ENCODE data around the gene CHST10.

Gene CHST10

DNA sequence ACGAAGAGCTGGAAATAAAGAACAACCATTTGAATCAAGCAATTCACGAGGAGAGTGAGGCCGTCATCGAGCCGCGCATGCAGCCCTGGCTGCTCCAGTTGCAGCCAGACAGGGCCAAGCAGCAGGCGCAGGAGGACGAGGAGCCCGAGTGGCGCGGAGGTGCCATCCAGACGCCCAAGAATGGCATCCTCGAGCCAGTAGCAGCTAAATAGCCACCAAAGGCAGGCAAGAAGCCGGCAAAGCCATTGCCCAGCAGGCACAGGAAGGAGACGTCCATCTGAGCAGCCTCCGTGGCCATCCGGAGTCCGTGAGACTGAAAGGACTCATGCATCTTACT, 8.9 kb upstream of the CHST10 start:
- 95% methylated on average over 18 of the region's 18 CpGs for WGBS
- Histone ChIP-seq H3K27me3 (ENCODE audit: insufficient read depth, low read length) (no peaks in the 10 kb centered on the region), H3K4me3 (ENCODE audit: low read length) (no peak overlapping the region), H3K4me1 (ENCODE audit: insufficient read depth, low read length) (no peaks in the 10 kb centered on the region), H3K9ac (ENCODE audit: low read depth, low read length) (no peak overlapping the region), H3K36me3 (ENCODE audit: insufficient read depth, low read length) (no peaks in the 10 kb centered on the region), H3K27ac (ENCODE audit: low read depth, low read length) (no peak overlapping the region), H3K9me3 (ENCODE audit: insufficient read depth, low read depth, low read length) (no peaks in the 10 kb centered on the region)

DNA sequence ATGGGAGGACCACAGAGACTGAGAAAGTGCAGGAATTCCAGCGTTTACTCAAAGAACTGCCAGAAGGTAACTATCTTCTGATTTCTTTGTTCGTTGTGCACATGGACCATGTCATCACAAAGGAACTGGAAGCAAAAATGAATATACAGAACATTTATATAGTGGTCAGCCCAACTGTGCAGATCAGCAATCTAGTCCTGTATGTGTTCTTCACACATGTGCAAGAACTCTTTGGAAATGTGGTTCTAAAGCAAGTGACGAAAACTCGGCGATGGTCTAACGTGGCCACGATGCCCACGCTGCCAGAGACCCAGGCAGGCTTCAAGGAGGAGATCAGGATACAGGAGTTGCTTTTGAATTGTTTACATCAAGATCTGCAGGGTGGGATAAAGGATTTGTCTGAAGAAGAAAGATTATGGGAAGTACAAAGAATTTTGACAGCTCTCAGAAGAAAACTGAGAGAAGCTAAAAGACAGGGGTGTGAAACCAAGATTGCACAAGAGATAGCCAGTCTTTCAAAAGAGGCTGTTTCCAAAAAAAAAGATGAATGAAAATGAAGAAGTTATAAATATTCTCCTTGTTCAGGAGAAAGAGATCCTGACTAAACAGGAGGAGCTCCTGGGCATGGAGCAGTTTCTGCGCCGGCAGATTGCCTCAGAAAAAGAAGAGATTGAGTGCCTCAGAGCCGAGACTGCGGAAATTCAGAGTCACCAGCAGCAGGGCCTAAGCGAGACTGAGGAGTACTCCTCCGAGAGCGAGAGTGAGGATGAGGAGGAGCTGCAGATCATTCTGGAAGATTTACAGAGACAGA, 8.3 kb upstream of the CHST10 start:
- Histone ChIP-seq H3K9me3 (ENCODE audit: insufficient read depth, low read depth, low read length) (no peaks in the 10 kb centered on the region), H3K4me3 (ENCODE audit: low read length) (no peak overlapping the region), H3K27ac (ENCODE audit: low read depth, low read length) (no peak overlapping the region), H3K36me3 (ENCODE audit: insufficient read depth, low read length) (no peaks in the 10 kb centered on the region), H3K9ac (ENCODE audit: low read depth, low read length) (no peak overlapping the region), H3K4me1 (ENCODE audit: insufficient read depth, low read length) (no peaks in the 10 kb centered on the region), H3K27me3 (ENCODE audit: insufficient read depth, low read length) (no peaks in the 10 kb centered on the region)
- 95% methylated on average over 15 of the region's 15 CpGs for WGBS

DNA sequence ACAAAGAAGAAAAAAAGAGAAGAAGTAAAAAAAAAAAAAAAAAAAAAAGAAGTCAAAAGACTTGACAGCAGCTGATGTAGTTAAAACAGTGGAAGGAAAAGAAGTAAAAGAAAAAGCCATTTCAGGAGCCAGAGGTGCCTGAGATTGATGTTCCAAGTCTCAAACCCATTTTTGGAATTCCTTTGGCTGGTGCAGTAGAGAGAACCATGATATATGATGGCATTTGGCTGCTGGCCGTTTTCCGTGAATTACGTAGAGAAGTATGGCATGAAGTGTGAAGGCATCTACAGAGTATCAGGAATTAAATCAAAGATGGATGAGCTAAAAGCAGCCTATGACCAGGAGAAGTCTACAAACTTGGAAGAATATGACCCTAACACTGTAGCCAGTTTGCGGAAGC, 7.6 kb upstream of the CHST10 start:
- Histone ChIP-seq H3K27ac (ENCODE audit: low read depth, low read length) (no peak overlapping the region), H3K36me3 (ENCODE audit: insufficient read depth, low read length) (no peaks in the 10 kb centered on the region), H3K9me3 (ENCODE audit: insufficient read depth, low read depth, low read length) (no peaks in the 10 kb centered on the region), H3K4me3 (ENCODE audit: low read length) (no peak overlapping the region), H3K9ac (ENCODE audit: low read depth, low read length) (no peak overlapping the region), H3K27me3 (ENCODE audit: insufficient read depth, low read length) (no peaks in the 10 kb centered on the region), H3K4me1 (ENCODE audit: insufficient read depth, low read length) (no peaks in the 10 kb centered on the region)
- WGBS, result 93% methylated on average over 4 of the region's 4 CpGs

DNA sequence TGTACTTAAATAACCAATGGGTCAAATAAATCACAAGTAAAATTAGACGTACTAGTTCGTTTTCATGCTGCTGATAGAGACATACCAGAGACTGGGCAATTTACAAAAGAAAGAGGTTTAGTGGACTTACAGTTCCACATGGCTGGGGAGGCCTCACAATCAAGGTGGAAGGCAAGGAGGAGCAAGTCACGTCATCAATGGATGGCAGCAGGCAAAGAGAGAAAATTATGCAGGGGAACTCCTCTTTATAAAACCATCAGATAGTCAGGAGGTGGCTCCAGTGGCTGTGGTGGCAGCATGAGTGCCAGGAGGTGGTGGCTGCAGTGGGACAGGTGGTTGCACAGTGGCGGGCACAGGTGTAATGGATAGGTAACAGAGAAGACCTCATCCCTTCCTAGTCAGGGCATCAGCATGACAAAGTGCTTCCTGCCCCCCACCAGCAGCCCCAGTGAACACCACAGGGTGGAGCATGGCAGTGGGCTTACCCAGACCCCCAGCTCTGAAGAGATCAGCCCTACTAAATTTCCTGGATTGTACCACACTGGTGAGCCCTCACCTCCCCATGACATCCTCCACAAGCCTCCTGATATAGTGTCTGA, 6.9 kb upstream of the CHST10 start:
- no peaks in the 10 kb centered on the region for H3K27me3 ChIP-seq (ENCODE audit: insufficient read depth, low read length)

DNA sequence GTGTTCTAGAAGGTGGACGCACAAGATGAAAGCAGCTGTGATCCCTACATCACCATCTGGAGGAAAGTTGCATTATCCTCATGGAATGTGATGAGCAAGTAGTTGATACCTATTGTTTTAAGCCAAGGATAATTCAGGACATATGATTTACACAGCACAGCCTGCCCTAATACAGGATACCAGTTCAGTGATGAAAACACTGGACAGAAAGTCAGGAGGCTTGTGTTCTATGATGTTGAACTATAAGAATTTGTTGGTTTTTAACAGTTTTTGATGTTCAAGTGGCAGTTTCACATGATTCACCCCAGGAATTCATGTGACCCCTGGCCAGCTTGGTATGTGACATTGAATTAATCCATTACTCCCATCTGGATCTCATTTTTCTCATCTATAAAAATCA, 6.2 kb upstream of the CHST10 start:
- Histone ChIP-seq H3K9me3 (ENCODE audit: insufficient read depth, low read depth, low read length) (no peaks in the 10 kb centered on the region), H3K4me1 (ENCODE audit: insufficient read depth, low read length) (no peaks in the 10 kb centered on the region), H3K36me3 (ENCODE audit: insufficient read depth, low read length) (no peaks in the 10 kb centered on the region), H3K9ac (ENCODE audit: low read depth, low read length) (no peak overlapping the region), H3K27me3 (ENCODE audit: insufficient read depth, low read length) (no peaks in the 10 kb centered on the region), H3K27ac (ENCODE audit: low read depth, low read length) (no peak overlapping the region), H3K4me3 (ENCODE audit: low read length) (no peak overlapping the region)
- 100% methylated on average over 1 of the region's 1 CpG for WGBS

More for the DNA sequence above, 6.9 kb upstream of the CHST10 start:
- H3K27ac ChIP-seq (ENCODE audit: low read depth, low read length), result no peak overlapping the region
- no peaks in the 10 kb centered on the region for H3K9me3 ChIP-seq (ENCODE audit: insufficient read depth, low read depth, low read length)
- no peaks in the 10 kb centered on the region for H3K36me3 ChIP-seq (ENCODE audit: insufficient read depth, low read length)
- no peak overlapping the region for H3K4me3 ChIP-seq (ENCODE audit: low read length)
- 92% methylated on average over 3 of the region's 4 CpGs for WGBS
- H3K4me1 ChIP-seq (ENCODE audit: insufficient read depth, low read length), result no peaks in the 10 kb centered on the region
- no peak overlapping the region for H3K9ac ChIP-seq (ENCODE audit: low read depth, low read length)

DNA sequence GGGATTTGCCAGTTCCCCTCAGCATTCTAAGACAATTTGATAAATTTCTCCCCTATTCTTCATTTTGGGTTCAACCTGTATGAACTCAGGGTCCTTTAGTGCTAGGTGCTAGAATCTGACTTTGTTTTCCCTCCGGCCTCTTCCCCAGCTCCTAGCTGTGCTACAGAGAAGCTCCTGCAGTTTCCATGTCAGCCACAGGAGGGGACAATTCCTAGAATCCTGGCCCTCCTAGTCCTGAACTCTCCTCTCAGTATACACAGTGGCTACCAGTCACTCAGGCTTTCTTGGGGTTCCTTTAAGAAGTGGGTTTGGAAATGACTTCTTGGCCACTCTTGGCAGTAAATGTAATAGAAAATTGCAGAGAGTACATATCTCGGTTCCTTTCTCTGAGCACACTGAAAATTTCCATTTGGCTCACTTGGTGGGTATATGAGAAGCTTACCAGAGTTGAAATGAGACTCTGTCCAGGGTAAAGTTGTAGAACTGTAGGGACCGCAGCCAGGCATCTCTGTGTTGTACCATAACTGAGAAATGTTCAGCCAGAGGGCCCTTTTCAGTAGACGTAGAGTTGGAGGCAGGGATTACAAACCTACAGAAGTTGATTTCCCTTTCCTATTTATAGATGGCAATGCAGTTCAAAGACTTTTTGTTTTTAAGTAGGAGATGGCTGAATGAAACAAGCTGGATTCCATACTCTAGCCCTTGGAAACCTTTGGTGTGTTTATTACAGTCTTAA, 5.0 kb upstream of the CHST10 start:
- no peaks in the 10 kb centered on the region for H3K9me3 ChIP-seq (ENCODE audit: insufficient read depth, low read depth, low read length)
- no peaks in the 10 kb centered on the region for H3K27me3 ChIP-seq (ENCODE audit: insufficient read depth, low read length)
- no peak overlapping the region for H3K4me3 ChIP-seq (ENCODE audit: low read length)
- WGBS, result 91% methylated on average over 4 of the region's 4 CpGs
- no peaks in the 10 kb centered on the region for H3K36me3 ChIP-seq (ENCODE audit: insufficient read depth, low read length)
- no peak overlapping the region for H3K9ac ChIP-seq (ENCODE audit: low read depth, low read length)
- no peak overlapping the region for H3K27ac ChIP-seq (ENCODE audit: low read depth, low read length)
- no peaks in the 10 kb centered on the region for H3K4me1 ChIP-seq (ENCODE audit: insufficient read depth, low read length)

DNA sequence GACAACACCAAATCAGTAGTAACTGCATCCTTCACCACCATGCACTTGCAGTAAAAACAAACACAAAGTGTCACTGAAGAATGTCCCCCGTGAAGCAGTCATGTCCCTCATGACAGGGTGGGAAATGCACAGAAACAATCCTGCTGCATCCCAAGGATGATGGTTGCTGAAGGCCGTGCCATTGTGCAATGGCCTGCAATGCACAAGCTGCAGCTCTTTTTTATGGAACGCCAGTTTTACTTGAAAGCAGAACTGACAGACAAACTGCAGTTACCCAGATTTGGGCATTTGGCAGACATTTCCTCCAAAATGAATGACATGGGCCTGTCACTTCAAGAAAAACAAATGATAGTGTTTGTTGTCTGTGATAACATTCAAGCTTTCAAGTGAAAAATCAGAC, 2.4 kb upstream of the CHST10 start:
- WGBS, result 90% methylated on average over 3 of the region's 3 CpGs

DNA sequence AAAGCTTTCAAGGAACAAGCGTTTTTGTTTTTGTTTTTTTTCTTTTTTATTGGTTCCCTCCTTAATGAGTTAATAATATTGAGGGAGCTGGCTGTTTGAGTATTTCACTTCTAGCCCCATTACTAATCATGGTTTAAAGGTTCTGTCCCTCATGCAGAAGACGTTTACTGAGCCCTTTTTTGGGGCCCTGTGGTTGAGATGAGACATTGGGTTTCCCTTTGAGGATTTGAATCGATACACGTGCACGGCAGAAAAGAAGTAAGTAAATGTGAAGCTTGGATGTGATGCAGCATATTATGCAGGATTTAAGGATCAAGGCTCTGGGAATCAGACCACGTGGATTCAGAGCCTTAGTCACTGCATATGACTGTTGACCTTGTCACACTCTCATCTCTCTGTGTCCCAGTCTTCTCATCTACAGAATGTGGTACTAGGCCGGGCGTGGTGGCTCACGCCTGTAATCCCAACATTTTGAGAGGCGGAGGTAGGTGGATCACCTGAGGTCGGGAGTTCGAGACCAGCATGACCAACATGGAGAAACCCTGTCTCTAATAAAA, 1.0 kb upstream of the CHST10 start:
- H3K36me3 ChIP-seq (ENCODE audit: insufficient read depth, low read length), result peaks cover 9% of the 10 kb centered on the region; the same call in 1 of the 2 replicates
- H3K27ac ChIP-seq (ENCODE audit: low read depth, low read length), result no peak overlapping the region
- no peaks in the 10 kb centered on the region for H3K27me3 ChIP-seq (ENCODE audit: insufficient read depth, low read length)
- 96% methylated on average over 11 of the region's 12 CpGs for WGBS
- no peak overlapping the region for H3K4me3 ChIP-seq (ENCODE audit: low read length)
- no peak overlapping the region for H3K9ac ChIP-seq (ENCODE audit: low read depth, low read length)
- H3K4me1 ChIP-seq (ENCODE audit: insufficient read depth, low read length), result peaks cover 30% of the 10 kb centered on the region
- H3K9me3 ChIP-seq (ENCODE audit: insufficient read depth, low read depth, low read length), result no peaks in the 10 kb centered on the region

More for the DNA sequence above, 2.4 kb upstream of the CHST10 start:
- peaks cover 16% of the 10 kb centered on the region for H3K4me1 ChIP-seq (ENCODE audit: insufficient read depth, low read length)
- H3K27ac ChIP-seq (ENCODE audit: low read depth, low read length), result no peak overlapping the region
- H3K9ac ChIP-seq (ENCODE audit: low read depth, low read length), result no peak overlapping the region
- H3K27me3 ChIP-seq (ENCODE audit: insufficient read depth, low read length), result no peaks in the 10 kb centered on the region
- no peaks in the 10 kb centered on the region for H3K9me3 ChIP-seq (ENCODE audit: insufficient read depth, low read depth, low read length)
- H3K4me3 ChIP-seq (ENCODE audit: low read length), result no peak overlapping the region
- no peaks in the 10 kb centered on the region for H3K36me3 ChIP-seq (ENCODE audit: insufficient read depth, low read length)

DNA sequence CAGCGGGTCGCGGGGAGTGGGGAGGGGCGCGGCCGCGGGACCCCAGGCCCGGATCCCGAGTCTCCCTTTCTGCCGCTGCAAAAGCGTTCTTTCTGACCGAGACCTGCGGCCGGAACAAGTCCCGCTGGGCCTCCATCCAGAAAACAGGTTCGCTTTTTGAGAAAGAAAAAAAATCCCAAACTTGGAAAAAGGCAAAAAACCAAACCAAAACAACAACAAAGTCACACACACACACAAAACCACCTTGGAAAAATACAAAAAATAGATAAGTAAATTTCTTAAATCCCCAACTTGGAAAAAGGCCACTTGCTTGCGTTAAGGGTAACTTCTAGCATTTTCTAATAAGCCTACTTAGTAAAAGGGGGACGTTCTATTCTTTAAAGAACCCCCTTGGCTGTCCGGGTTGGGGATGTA, 250 bp upstream of the CHST10 start:
- H3K9ac ChIP-seq (ENCODE audit: low read depth, low read length), result peak overlapping the region; percentile 90
- 8% methylated on average over 18 of the region's 19 CpGs for WGBS
- H3K27ac ChIP-seq (ENCODE audit: low read depth, low read length), result peak overlapping the region; percentile 76
- H3K4me1 ChIP-seq (ENCODE audit: insufficient read depth, low read length), result peaks cover 38% of the 10 kb centered on the region
- no peaks in the 10 kb centered on the region for H3K27me3 ChIP-seq (ENCODE audit: insufficient read depth, low read length)
- peak overlapping the region; percentile 97 for H3K4me3 ChIP-seq (ENCODE audit: low read length)
- peaks cover 9% of the 10 kb centered on the region; the same call in 1 of the 2 replicates for H3K36me3 ChIP-seq (ENCODE audit: insufficient read depth, low read length)
- H3K9me3 ChIP-seq (ENCODE audit: insufficient read depth, low read depth, low read length), result no peaks in the 10 kb centered on the region

DNA sequence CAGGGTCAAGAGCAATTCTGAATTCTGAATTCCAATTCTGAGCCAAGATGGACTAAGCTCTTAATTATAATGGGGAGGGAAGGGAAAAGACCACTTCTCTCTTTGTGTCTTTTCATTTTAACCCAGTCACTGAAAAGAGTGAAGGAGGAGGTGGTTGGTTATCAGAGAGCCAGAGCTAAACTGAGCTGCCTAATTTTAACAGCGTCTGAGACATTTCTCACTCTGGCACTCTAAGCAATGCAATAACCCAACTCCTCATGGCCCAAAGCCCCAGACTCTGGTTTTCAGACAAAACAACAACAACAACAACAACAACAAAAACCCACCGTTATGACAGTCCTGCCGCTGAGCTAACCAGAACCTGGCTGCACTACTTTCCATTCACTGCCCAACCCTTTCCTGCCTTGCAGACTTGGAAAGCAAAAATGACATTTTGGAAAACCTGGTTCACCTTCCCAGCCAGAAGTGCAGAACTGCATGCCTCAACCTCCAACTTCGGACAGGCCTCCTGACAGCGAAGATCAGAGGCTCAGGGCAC, 1.0 kb downstream of the CHST10 start:
- Histone ChIP-seq H3K4me1 (ENCODE audit: insufficient read depth, low read length) (peaks cover 50% of the 10 kb centered on the region), H3K36me3 (ENCODE audit: insufficient read depth, low read length) (peaks cover 9% of the 10 kb centered on the region; the same call in 1 of the 2 replicates), H3K9ac (ENCODE audit: low read depth, low read length) (peak overlapping the region; percentile 90), H3K27ac (ENCODE audit: low read depth, low read length) (no peak overlapping the region), H3K4me3 (ENCODE audit: low read length) (peak overlapping the region; percentile 97), H3K9me3 (ENCODE audit: insufficient read depth, low read depth, low read length) (no peaks in the 10 kb centered on the region), H3K27me3 (ENCODE audit: insufficient read depth, low read length) (no peaks in the 10 kb centered on the region)
- WGBS, result 8% methylated on average over 5 of the region's 5 CpGs

DNA sequence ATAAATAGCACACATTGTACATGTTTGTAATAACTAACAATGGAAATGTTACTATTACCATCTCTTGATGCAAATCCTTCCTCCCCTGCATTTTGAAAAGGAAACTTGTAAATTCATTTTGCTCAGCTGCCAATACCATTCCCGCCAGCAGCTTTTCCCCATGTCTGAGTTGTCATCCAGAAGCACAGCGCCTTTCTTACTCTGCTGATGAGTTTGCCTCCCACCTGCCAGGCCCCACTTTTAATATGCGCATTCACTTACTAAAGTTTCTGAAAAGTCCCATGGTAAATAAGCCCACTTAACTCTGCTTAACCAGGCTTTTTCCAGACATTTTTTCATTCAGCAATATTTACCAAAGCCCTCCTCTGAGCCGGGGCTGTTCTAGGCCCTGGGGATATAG, 3.9 kb downstream of the CHST10 start:
- 0 out of 2 replicates have a peak overlapping the region, but pooled peaks have one; percentile 7 for H3K4me3 ChIP-seq (ENCODE audit: low read length)
- no peaks in the 10 kb centered on the region for H3K9me3 ChIP-seq (ENCODE audit: insufficient read depth, low read depth, low read length)
- 45% methylated on average over 4 of the region's 4 CpGs for WGBS
- H3K4me1 ChIP-seq (ENCODE audit: insufficient read depth, low read length), result peaks cover 78% of the 10 kb centered on the region
- peak overlapping the region; percentile 38; the same call in 1 of the 2 replicates for H3K9ac ChIP-seq (ENCODE audit: low read depth, low read length)
- peak overlapping the region; percentile 94 for H3K27ac ChIP-seq (ENCODE audit: low read depth, low read length)
- no peaks in the 10 kb centered on the region for H3K27me3 ChIP-seq (ENCODE audit: insufficient read depth, low read length)
- peaks cover 9% of the 10 kb centered on the region; the same call in 1 of the 2 replicates for H3K36me3 ChIP-seq (ENCODE audit: insufficient read depth, low read length)
